Renal cortex interstitium (tissue), 11 donors: ENCODE data around the gene SWI5. TPM values are rescaled to one million over a fixed set of nuclear protein-coding genes. Genes with fewer than 3 reads are reported as not detected.
A peak's percentile ranks its signal among the peaks of the same experiment; 100 is the strongest.

Experiments
- DNase-seq, 11 donors: peaks; one replicate each; pipeline ENCODE4 v3.0.0-alpha.2; 2013; ENCODE audit warnings: low read depth in 9 of 11, low spot score in 4 of 11; ENCODE audit errors: extremely low read depth in 1 of 11
- polyA plus RNA-seq, 3 donors: library from polyadenylated mRNA; unstranded; fragments of 120-200 nt; gene quantifications; one replicate each; pipeline ENCODE4 v1.2.1, GENCODE V29; 2013; ENCODE audit not compliant: insufficient read length in 3 of 3

SWI5 gene
- polyA plus RNA-seq, 3 donors, result 29.3 to 34.2 (median 30.3) TPM

- DNase-seq, result no peak
Observed at GRCh38 chr9:128247226-128247803, 28.8 kb upstream of the SWI5 start.

- no peak for DNase-seq
Observed at GRCh38 chr9:128249558-128249907, 26.5 kb upstream of the SWI5 start.

DNA sequence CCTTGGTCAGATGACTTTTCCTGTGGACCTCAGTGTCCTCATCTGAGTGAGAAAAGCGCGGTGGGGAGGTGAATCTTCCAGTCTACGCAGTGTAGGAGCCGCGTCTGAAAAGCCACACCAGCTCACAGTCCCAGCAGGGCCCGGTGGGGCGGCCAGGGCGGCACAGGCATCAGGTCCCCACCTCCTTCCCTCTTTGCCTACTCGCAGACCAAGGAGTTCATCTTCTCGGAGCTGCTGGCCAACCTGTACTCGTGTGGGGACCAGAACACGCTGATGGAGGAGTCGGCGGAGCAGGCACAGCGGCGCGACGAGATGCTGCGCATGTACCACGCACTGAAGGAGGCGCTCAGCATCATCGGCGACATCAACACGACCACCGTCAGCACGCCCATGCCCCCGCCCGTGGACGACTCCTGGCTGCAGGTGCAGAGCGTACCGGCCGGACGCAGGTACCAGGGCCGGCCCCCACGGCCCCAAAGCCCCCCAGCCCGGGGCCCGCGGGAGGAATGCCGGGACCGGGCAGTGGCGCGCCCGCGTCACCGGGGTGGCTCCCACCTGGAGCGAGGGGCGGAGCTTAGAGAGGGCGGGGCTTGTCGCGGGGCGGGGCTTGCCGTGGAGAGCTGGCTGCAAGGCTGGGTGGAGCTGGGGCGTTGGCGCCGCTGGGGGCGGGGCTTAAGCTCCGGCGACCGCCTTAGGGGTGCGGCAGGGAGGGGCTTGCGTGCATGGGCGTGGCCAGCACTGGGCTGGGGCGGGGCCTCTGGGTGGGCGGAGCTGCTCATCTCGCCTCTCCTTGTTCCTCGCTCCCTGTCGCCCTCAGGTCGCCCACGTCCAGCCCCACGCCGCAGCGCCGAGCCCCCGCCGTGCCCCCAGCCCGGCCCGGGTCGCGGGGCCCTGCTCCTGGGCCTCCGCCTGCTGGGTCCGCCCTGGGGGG is 25.9 kb upstream of the SWI5 start:
- DNase-seq, result peak in 7 of 11 donors; percentile 57 to 77 (median 74)

DNA sequence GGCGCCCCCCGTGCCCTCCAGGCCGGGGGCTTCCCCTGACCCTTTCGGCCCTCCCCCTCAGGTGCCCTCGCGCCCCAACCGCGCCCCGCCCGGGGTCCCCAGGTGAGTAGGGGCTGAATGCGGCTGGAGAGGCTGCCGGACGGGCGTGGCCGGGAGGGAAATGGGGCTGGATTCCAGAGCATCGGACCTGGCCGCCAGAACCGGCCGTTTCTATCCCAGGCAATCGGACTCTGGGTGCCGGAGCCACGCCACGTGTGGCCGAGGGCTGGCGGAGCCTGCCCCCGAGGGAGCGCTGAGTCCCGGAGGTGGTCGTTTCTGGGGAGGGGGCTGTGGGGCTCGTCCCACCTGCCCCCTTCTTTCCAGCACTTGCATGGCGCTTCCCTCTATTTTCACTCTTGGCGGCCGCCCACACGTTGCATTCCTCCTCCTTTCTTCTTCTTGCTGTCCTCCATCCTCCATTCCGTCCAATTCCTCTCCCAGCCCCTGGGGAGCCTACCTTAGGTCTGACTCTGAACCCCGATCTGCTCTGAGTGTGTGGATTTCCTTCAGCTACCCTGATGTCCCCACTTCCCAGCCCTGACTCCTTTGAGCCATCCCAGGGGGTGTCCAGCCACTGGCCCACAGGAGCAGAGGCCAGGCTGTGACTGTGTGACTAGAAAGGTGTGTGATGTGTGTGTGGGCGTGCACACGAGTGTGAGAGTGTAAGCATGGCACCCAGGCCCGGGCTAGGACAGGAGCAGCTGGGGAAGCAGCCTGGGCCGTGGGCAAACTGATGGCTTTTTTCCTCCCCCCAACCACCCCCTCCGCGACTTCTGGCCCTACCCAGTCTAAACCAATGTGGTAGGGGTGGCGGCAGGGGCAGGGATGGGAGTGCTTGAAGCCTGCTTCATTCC is 25.0 kb upstream of the SWI5 start:
- DNase-seq, result no peak

DNA sequence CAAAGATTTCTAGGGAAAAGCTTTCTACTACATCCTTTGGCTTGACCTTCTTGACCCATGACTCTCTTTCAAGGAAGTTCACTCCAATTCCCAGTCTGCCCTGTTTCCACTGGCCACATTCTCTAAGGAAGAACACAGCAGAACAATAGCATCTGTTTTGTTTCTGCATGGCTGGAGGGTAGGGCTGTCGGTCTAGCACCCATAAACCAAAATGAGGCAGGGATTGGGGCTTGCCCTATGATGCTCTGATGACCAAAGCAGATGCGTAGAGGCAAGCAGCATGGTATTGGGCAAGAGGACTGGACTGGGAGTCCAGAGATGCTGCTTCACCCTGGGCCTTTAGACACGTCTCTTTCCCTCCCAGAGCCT is 24.4 kb upstream of the SWI5 start:
- no peak for DNase-seq

GRCh38 chr9:128252317-128253139 is 23.5 kb upstream of the SWI5 start:
- DNase-seq, result no peak

DNA sequence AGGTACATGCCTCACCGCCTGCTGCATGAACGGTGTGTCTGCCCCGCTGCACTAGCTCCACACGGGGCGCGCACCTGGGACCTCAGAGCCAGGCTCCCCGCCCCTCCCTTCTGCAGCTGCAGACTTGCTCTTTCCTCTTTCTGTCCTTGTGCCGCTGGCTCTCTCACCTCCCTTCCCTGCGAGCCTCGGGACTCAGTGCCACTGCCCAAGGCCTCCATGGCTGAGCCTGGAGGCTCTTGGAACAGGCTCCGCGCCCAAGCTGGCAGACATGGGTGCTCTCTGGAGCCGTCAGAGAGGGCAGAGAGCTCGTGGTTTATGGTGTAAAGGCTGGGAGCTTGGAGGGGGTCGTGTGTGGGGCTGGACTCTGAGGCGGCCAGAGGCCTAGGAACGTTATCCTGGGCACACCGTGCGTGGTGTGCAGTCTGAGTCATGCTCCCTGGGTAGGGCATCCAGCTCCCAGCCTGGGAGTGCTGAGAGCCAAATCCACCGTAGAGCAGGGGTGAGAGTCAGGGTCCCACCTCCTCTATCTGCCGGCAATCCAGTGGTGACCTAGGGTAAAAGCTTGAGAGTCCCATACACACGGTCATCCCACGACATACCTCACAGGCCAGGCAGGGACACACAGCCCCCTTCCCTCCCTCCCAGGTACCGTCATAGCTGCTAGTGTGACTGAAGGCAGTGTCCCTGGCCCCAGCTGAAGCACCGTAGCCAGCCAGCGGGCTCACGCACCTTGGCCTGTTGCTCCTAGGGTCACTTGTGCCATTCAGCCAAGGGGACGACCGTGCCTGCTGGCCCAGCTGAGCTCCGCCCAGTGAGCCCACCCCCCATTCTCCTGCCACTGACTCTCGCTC is 22.7 kb upstream of the SWI5 start:
- DNase-seq, result no peak

DNA sequence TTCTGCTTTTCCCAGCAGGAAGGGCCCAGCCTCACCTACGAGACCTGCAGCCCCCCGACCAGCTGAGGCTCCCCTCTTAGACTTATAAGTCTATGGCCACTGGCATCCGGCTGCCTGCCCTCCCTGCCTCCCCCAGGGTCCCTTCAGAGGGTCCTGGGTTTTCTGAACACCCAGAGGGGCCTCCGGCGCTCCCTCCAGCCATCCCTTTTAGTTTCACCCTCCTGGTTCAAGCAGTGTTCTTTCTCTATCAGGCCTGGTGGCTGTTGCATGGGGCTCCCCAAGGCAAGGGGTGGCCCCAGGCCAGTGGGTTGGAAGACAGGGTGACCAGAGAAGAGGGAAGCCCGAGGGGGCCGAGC is 22.1 kb upstream of the SWI5 start:
- no peak for DNase-seq

DNA sequence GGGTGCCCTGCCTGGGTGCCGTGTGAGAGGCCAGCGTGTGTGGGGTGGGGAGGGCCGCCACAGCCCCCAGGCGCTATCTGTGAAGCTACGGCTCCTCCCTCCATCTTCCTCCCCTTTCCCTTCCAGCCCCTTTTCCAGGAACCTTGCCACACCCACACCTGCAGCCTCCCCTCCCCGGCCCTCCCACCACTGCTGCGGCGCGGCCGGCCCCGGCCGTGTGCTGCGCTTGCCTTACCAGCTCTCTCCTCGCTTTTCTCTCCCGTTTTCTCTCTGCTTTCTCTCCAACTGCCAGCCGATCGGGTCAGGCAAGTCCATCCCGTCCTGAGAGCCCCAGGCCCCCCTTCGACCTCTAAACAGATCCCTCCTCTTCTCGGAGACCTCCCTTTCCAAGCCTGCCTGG is 21.7 kb upstream of the SWI5 start:
- DNase-seq, result no peak

- DNase-seq, result peak in 2 of 11 donors; percentile 49 to 61
Observed at GRCh38 chr9:128254855-128255759, 21.0 kb upstream of the SWI5 start.

DNA sequence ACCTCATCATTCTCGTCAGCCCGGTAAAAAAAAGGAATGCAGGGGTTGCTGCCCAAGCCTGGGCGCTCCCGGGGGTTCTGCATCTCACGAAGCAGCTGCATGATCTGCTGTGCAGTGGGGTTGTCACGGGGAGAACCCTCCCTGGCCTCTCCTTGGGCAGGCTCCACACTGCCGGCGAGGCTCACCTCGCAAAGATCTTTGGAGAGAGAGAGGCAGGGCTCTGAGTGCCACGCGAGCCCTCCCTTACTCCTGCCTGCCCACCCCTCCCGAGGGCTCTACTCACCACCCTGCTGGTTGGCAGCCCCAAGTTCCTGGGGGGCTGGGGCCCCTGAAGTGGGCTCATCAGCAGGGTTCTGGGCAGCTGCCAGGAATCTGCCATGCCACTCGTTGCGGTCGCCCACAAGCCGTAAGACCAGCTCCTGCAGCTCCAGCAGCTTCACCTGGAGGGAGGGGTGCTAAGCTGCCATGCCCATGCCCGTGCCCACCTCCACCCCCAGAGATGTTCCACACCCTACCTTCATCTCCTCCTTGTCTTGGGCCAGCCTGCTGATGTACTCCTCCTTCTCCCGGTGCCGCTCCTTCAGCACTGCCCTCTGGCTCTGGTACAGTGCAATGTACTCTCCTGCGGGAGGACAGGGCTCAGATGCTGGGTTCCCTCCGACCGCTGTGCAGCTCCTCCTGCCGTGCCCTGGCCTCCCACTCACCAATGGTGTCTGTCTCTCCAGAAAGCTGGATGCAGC is 18.8 kb upstream of the SWI5 start:
- DNase-seq, result no peak

DNA sequence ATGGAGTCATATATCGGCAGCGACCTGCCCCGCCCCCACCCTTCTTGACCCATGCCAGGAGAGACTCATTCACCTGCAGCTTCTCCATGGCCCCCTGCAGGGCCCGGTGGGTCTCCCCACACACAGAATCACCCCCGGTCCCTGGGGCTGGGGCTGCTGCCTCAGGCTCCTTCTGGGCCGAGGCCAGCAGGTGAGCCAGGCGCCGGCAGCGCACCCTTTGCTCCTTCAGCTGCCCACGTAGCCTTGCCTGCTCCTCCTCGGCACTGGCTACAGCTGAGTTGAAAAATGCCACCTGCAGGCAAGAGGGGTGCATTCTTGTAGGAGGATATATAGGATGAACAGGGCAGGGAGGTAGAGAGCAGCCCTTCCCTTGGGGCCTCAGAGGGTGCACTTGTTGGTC is 18.2 kb upstream of the SWI5 start:
- DNase-seq, result no peak

DNA sequence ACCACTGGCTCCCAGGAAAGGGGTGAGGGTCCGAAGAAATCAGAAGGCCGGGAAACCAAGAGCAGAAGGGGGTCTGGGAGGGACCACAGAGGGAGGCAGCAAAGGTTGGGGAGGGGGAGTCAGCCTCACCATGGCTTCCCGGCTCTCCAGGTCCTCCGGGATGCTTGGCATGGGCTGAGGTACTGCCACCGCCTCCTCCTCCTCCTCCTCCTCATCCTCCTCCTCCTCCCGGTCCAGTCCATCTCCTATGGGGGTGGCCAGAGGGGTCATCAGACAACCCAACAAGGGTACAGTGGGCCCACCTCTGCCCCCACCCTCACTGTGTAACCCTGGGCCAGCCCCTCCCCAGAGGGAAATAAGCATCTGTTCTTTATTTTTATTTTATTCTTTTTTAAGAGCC is 17.8 kb upstream of the SWI5 start:
- DNase-seq, result no peak

GRCh38 chr9:128259156-128259555 is 16.9 kb upstream of the SWI5 start:
- no peak for DNase-seq

GRCh38 chr9:128260340-128260739 is 15.7 kb upstream of the SWI5 start:
- no peak for DNase-seq

GRCh38 chr9:128262687-128263086 is 13.4 kb upstream of the SWI5 start:
- no peak for DNase-seq
